GM19397 (cell line): ENCODE measurements around the gene PMIS2.

Experiments
- ATAC-seq: cut with Tn5 transposase; IDR thresholded peaks from one replicate; pipeline ENCODE4 v1.9.1; 2021; ENCODE audit warnings: mild to moderate bottlenecking, moderate library complexity; ENCODE audit not compliant: unreplicated experiment

PMIS2 gene

GRCh38 chr19:35585848-35586247 lies at the start of gene PMIS2:
Gene PMIS2 (plus strand): TSS chr19:35586173. CDS start chr19:35586260, 87 bp downstream.
- no peak for ATAC-seq

DNA sequence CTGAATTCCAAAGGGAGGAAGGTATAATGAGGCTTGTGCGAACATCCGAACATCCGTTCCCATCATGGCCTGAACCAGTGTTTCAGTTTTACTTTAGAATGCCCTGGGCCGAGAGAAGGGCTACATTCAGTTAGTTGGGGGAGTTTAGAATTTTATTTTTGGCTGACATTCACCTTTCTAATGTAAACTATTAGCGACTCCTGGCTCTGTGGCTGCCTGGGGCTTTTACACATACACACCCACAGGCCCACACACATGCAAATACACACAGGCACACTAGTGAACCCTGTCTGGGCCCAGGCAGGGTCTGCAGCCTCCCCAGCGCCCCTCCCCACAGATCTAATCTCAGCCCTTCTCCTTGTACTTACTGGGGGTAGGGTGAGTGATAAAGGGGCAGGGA lies 46.7 kb upstream of the PMIS2 start:
- ATAC-seq: no peak

DNA sequence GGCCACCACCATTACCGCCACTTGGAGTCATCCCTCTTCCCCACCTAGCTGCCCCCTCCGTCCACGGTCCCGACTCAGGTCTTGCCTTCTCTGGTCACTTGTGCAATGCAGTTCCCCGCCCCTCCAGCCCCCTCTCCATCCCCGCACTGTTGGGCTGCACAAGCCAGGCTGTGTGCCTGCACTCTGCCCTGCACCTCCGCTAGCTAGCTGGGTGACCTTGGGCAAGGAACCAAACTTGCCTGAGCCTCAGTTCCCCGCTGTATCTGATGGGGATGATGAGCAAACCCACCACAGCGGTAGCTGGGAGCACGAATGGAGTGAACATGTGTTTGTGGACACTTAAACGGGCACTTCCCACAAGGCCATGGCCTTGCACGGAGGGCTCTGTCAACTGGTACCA lies 46.1 kb upstream of the PMIS2 start:
- no peak for ATAC-seq

GRCh38 chr19:35540356-35540927 lies 45.5 kb upstream of the PMIS2 start:
- ATAC-seq: no peak

- no peak for ATAC-seq
These were observed 43.8 kb upstream of the PMIS2 start for GRCh38 chr19:35542209-35542608.

DNA sequence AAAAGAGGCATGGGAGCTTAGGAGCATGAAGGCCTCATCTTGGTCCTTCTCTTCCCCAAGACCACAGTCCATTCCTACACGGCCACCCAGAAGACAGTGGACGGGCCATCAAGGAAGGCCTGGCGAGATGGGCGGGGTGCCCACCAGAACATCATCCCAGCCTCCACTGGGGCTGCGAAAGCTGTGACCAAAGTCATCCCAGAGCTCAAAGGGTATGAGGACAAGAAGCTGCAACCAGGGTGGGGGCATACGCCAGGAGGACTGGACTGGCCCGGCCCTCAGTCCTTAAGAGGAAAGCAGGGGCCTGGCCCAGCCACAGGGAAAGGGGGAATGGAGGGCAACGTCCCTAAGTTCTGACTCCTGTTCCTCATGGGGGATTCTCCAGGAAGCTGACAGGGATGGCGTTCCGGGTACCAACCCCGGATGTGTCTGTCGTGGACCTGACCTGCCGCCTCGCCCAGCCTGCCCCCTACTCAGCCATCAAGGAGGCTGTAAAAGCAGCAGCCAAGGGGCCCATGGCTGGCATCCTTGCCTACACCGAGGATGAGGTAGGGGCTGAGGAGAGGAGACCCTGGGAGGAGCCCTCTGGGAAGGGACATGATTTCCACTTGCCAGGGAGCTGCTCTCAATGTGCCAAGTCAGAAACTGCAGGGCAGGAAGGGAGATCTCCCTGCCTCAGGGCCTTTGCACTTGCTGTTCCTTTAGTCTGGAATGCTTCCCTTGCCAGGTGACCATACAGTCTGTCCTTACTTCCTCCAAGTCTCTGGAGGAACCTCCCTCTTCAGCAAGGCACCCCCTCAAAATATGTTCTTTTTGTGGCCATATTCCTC lies 42.5 kb upstream of the PMIS2 start:
- no peak for ATAC-seq

DNA sequence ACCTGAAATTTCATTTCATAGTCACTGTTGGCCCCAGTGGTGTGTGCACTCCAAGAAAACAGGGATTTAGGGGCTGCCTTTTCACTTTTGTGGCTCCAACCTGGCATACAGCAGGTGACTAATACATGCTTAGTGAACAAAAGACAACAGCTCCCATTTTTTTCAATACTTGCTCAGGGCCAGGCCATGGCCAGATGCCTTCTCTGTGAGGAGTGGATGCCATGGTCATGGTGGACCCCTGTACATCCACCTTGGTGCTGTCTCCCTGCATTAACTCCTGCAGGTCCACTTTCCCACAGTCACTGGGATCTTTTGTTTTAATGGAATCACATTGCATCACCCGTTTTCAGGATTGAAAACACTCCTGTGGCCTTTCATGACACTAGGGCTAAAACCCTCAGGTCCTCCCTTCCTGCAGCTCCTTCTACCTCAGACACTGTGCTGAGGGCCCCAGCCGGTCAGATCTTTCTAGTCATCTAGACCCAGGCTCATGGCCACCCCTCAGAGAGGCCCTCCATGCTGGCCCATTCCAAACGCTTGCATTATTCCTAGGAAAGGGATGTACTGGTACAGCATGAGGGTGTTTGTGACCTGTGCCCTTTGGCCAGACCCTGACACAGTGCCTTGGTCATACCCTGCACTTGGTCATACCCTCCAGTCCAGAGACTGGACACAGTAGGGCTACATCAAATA lies 41.7 kb upstream of the PMIS2 start:
- no peak for ATAC-seq

- ATAC-seq: peak; percentile 84
These were observed 40.7 kb upstream of the PMIS2 start, which contains the start of gene TMEM147 for GRCh38 chr19:35545001-35545854. Gene TMEM147 (plus strand): TSS chr19:35545626. CDS start chr19:35545740, 114 bp downstream.

DNA sequence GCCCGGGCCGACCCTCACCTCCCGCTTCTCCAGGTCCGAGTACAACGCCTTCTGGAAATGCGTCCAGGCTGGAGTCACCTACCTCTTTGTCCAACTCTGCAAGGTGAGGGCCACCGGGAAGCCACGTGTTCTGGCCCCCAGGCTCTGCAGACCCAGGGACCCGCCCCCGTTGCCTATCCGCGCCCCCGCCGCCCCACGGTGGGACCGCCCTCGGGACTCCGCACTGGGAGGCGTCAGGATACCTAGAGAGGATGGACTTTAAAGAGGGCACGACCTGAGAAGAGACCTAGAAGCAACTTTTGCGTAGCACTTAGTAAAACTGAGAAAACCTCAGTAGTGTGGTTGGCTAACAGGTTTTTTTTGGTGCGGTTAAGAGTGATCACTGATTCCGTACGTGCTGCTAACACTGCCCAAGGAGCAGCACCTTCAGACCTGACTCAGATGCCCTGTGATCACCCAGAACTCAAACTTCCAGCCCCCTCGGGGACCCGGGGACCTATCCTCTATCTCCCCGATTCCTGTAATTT lies 40.1 kb upstream of the PMIS2 start:
- peak; percentile 43 for ATAC-seq

DNA sequence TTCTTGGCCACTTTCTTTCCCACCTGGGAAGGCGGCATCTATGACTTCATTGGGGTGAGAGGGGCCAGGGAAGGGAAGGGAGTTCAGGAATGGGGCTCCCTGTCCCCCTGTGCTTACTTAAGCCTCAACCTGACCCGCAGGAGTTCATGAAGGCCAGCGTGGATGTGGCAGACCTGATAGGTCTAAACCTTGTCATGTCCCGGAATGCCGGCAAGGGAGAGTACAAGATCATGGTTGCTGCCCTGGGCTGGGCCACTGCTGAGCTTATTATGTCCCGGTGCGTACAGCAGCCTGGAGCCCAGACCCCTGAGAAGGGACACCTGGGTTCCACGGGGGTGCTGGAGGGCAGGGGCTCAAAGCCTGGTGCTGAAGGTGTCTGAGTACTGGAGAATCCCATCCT lies 39.4 kb upstream of the PMIS2 start:
- no peak for ATAC-seq

DNA sequence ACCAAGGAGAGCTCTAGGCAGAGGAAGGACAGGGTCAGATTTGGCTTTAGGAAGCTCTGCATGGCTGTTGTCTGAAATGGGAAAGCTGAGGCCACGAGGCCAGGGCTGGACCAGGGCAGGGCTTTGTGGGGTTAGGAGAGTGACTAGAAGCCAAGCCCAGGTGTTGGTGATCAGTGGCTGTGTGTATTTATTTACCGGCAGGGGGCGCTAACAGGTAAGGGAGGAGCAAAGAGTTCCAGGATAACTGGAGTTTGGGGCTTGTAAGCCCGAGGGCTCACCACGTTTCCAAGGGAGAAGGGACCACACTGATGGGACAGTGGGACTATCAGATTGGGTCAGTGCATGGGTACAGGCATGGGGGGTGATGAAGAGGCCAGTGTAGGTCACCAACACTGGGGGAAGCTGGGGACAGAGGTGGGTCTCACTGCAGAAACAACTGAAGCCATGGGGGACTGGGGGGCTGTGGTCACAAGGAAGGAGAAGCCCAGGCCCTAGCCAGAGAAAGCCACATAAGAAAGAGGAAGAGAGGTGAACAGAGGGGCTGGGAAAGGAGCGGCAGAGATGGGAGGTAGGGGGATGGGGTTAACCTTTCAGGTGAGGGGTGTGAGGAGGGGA lies 36.7 kb upstream of the PMIS2 start:
- no peak for ATAC-seq

DNA sequence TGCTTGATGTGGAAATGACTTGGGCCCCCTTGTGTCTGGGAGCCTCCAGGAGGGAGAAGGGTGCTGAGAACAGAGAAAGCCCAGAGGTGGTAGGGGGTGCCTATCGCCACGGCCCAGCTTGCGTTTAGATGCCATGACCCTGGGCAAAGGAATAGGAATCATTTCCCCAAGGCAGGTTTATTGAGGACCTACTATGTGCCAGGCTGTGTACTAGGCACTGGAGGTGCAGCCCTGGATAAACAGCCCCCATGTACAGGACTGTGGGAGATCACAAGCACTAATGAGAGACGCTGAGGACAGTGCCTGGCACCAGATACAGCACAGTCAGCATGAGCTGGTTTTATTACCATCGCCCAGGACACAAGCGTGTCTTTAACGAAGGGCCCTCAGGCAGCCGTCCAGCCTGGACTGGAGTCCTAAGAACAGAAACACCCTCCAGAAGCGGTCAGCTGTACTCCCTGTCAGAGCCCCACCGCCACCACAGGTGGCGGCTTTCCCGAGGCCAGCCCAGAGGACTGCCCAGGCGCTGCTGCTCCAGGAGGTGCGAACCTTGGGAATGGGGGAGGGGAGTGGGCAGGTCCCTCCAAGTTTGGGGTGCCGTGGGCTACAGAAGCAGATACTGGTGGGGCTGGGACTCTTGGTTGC lies 36.0 kb upstream of the PMIS2 start:
- ATAC-seq: no peak

- ATAC-seq: no peak
These were observed 34.7 kb upstream of the PMIS2 start for GRCh38 chr19:35551091-35551810.

DNA sequence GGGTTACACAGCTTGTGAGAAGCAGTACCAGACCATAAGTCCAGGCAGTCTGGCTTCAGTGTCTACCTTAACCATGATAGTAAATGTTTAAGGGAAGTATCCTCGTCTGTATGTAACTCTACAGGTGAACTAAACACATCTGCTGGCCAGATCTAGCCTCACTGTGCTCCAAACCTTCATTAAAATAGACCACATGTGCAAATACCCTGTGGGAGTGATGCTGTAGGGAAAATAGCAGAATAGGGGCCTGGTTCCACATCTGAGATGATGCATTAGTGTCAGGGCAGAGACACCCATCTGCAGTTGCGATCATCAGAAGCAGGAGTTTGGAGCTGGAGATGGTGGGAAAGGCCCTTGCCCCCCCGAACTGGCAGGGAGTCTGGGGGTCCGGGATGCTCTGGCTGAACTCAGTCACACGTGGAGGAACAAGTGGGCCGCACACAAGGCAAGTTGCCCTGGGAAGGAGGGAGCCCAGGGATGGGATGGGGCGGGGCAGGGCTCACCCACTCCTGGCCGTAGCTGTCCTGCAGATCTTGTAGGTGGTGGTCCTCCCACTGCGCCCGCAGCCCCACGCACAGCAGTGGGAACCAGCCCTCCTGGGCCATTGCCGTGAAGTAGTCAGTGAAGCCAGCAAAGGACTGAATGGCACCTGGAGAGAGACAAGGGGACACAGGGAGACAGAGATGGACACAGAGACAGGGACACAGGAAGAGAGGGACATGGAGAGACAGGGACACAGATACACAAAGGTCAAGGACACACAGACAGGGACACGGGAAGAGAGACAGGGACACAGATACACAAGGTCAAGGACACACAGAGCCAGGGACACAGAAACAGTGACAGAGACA lies 33.2 kb upstream of the PMIS2 start:
- ATAC-seq: no peak

DNA sequence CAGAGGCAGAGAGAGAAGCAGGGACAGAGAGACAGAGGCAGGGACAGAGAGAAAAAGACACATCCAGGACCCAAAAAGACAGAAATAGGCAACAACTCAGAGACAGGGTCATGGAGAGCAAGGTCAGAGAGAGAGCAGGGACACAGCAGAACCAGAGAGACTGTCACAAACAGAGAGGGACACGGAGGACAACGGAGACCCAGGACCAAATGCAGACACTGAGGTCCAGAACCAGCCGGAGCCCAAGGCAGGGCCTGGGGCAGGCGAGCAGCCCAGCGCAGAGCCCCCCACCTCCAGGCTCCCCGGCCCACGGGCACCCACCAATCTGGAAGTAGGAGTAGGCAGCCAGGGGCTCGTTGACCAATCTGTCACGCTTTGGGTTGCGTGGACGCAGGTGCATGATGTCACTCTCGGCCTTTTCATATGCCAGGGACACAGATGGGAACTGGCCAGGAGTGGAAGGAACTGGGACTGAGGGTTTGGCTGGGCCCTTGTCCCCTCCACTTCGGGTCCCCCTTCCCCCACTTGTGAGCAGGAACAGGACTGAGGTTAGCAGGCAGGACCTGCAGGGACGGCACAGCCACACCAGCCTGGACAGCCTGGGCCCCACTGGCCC lies 32.5 kb upstream of the PMIS2 start:
- no peak for ATAC-seq

- ATAC-seq: no peak
These were observed 31.9 kb upstream of the PMIS2 start for GRCh38 chr19:35554076-35554475.

DNA sequence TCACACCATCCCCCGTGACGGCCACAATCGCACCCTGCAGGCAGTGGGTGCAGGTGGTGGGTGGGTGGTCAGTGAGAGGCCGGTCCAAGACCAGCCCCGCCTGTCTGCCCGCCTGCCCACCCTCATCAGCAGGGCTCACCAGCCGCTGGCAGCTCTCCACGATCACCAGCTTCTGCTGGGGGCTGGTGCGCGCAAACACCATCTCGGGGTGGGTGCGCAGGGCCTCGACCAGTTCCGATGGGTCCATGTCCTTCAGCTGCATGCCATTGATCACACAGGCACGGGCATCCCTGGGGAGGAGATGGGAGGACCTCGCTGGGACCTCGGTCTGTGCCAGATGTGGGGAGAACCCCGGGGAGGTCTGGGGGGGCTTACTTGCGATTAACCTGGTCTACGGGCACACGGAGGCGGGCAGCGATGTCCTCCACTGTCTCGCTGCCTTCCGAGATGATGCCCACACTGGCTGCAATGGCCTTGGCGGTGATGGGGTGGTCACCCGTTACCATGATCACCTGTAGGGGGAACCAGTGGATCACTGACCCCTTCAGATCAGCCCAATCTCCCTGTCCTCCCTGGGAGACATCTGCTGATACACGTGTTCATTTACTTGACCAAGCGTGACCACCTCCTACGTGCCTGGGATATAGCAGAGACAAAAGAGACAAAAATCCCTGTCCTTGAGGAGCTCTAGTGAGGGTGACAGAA lies 30.5 kb upstream of the PMIS2 start:
- no peak for ATAC-seq
